Adrenal gland (tissue), 5 donors: ENCODE data around the gene FBXL7.

Source experiments
- CTCF ChIP-seq, 6 experiments: fragments of 450-650 bp in 4 of 6; fragments of 200-600 bp in 2 of 6; sonication (generic) in 1 of 6; IDR thresholded peaks; 1 replicate in 5 of 6; 2 replicates in 1 of 6; pipeline versions ENCODE4 v1.5.1 to v1.8.0; 2016 to 2021; ENCODE audit warnings: antibody characterized with exemption in 6 of 6, mild to moderate bottlenecking in 2 of 6, moderate library complexity in 1 of 6
- POLR2A ChIP-seq, 2 donors: fragments of 450-650 bp; IDR thresholded peaks; one replicate each; pipeline ENCODE4 v1.6.1; 2017; ENCODE audit warnings: antibody characterized with exemption in 2 of 2, mild to moderate bottlenecking in 2 of 2, moderate library complexity in 1 of 2
- donor health status: DM: no; HTN: no; CAD: no.

- no peak for TF ChIP-seq CTCF (IDR thresholded peaks at IDR 0.05)
- TF ChIP-seq POLR2A (IDR thresholded peaks at IDR 0.05) = no peak
Observed at GRCh38 chr5:15948190-15948589, 448.2 kb downstream of the FBXL7 start.
